H9 (cell line): ENCODE measurements around the gene SPEG. TPM values are rescaled to one million over a fixed set of nuclear protein-coding genes. Genes with fewer than 3 reads are reported as not detected.
A peak's percentile ranks its signal among the peaks of the same experiment; 100 is the strongest.

Experiments
- DNase-seq: peaks from one replicate; pipeline ENCODE4 v3.0.0-alpha.2; 2017
- H2AFZ ChIP-seq: one replicate; pipeline ENCODE4 v1.6.1; 2013; ENCODE audit warnings: mild to moderate bottlenecking, low read length, control low read depth, moderate library complexity
- H2AK5ac ChIP-seq: 2 replicates; pipeline ENCODE4 v1.6.1; 2013; ENCODE audit warnings: low read length, control low read depth, mixed read lengths; ENCODE audit not compliant: insufficient read length
- H2BK120ac ChIP-seq: one replicate; pipeline ENCODE4 v1.6.1; 2013; ENCODE audit warnings: low read depth, mild to moderate bottlenecking, low read length, control low read depth, inconsistent platforms; ENCODE audit not compliant: poor library complexity, severe bottlenecking
- H2BK12ac ChIP-seq: 2 replicates; pipeline ENCODE4 v1.6.1; 2013; ENCODE audit warnings: low read length, control low read depth, mixed read lengths, low read depth; ENCODE audit not compliant: insufficient read length
- H2BK15ac ChIP-seq: 2 replicates; pipeline ENCODE4 v1.6.1; 2013; ENCODE audit warnings: low read depth, low read length, control low read depth
- H2BK20ac ChIP-seq: one replicate; pipeline ENCODE4 v1.6.1; 2013; ENCODE audit warnings: low read depth, mild to moderate bottlenecking, low read length, control low read depth, inconsistent platforms; ENCODE audit not compliant: poor library complexity, severe bottlenecking
- H2BK5ac ChIP-seq: 2 replicates; pipeline ENCODE4 v1.6.1; 2013; ENCODE audit warnings: low read length, control low read depth, mixed read lengths; ENCODE audit not compliant: insufficient read length
- H3K14ac ChIP-seq: 2 replicates; pipeline ENCODE4 v1.6.1; 2013; ENCODE audit warnings: low read length, control low read depth; ENCODE audit not compliant: insufficient read depth
- H3K18ac ChIP-seq: 2 replicates; pipeline ENCODE4 v1.6.1; 2013; ENCODE audit warnings: low read depth, mild to moderate bottlenecking, mixed read lengths, low read length, control low read depth; ENCODE audit not compliant: insufficient read length
- H3K23ac ChIP-seq: 2 replicates; pipeline ENCODE4 v1.6.1; 2013; ENCODE audit warnings: low read length, control low read depth, mixed read lengths, low read depth; ENCODE audit not compliant: insufficient read length
- H3K23me2 ChIP-seq: 2 replicates; pipeline ENCODE4 v1.6.1; 2013; ENCODE audit warnings: low read depth, mild to moderate bottlenecking, mixed read lengths, low read length, control low read depth; ENCODE audit not compliant: insufficient read length, poor library complexity, severe bottlenecking
- H3K27ac ChIP-seq: 2 replicates; pipeline ENCODE4 v1.5.1; 2013; ENCODE audit warnings: low read length, control low read depth, mixed read lengths, low read depth; ENCODE audit not compliant: insufficient read length
- H3K27me3 ChIP-seq: 2 replicates; pipeline ENCODE4 v1.6.1; 2013; ENCODE audit warnings: low read length, control low read depth, inconsistent platforms; ENCODE audit not compliant: insufficient read depth
- H3K4ac ChIP-seq: 2 replicates; pipeline ENCODE4 v1.6.1; 2013; ENCODE audit warnings: low read depth, mild to moderate bottlenecking, control low read depth, inconsistent platforms, low read length, moderate library complexity
- H3K4me1 ChIP-seq: 2 replicates; pipeline ENCODE4 v1.6.1; 2013; ENCODE audit warnings: low read length, control low read depth, inconsistent platforms; ENCODE audit not compliant: insufficient read depth
- H3K4me2 ChIP-seq: 2 replicates; pipeline ENCODE4 v1.6.1; 2013; ENCODE audit warnings: low read length, control low read depth, mixed read lengths; ENCODE audit not compliant: insufficient read length, insufficient read depth
- H3K56ac ChIP-seq: 2 replicates; pipeline ENCODE4 v1.6.1; 2013; ENCODE audit warnings: low read depth, mild to moderate bottlenecking, mixed read lengths, low read length, control low read depth; ENCODE audit not compliant: insufficient read length
- H3K79me1 ChIP-seq: 2 replicates; pipeline ENCODE4 v1.6.1; 2013; ENCODE audit warnings: low read depth, mild to moderate bottlenecking, moderate library complexity, low read length, control low read depth, inconsistent platforms; ENCODE audit not compliant: insufficient read depth, poor library complexity, severe bottlenecking
- H3K79me2 ChIP-seq: 2 replicates; pipeline ENCODE4 v1.6.1; 2013; ENCODE audit warnings: low read length, control low read depth, inconsistent platforms; ENCODE audit not compliant: insufficient read depth
- H3K9ac ChIP-seq: 2 replicates; pipeline ENCODE4 v1.6.1; 2013; ENCODE audit warnings: low read length, control low read depth, mixed read lengths; ENCODE audit not compliant: insufficient read length; ENCODE audit errors: extremely low read depth
- H3K9me3 ChIP-seq: one replicate; pipeline ENCODE4 v1.6.1; 2013; ENCODE audit warnings: low read depth, low read length, inconsistent platforms; ENCODE audit not compliant: control insufficient read depth
- H3T11ph ChIP-seq: one replicate; pipeline ENCODE4 v1.6.1; 2013; ENCODE audit warnings: mild to moderate bottlenecking, low read length, control low read depth, inconsistent platforms
- H4K20me1 ChIP-seq: one replicate; pipeline ENCODE4 v1.6.1; 2013; ENCODE audit not compliant: control insufficient read depth, insufficient read length, insufficient read depth
- H4K5ac ChIP-seq: 2 replicates; pipeline ENCODE4 v1.6.1; 2013; ENCODE audit warnings: low read depth, mild to moderate bottlenecking, mixed read lengths, low read length, control low read depth; ENCODE audit not compliant: insufficient read length
- H4K8ac ChIP-seq: replicated peaks from 2 replicates; pipeline ENCODE4 v1.6.1; 2013; ENCODE audit warnings: low read length, control low read depth, mixed read lengths, low read depth; ENCODE audit not compliant: insufficient read length
- H4K91ac ChIP-seq: 2 replicates; pipeline ENCODE4 v1.6.1; 2013; ENCODE audit warnings: low read depth, mild to moderate bottlenecking, moderate library complexity, mixed read lengths, low read length, control low read depth; ENCODE audit not compliant: insufficient read length
- H3K27ac Mint-ChIP-seq, 3 experiments: 2 replicates in 2 of 3; 3 replicates in 1 of 3; pipeline ENCODE4 v1.8.0; 2020 to 2021; ENCODE audit warnings: mixed read lengths in 3 of 3, mild to moderate bottlenecking in 1 of 3, moderate library complexity in 1 of 3
- H3K27me3 Mint-ChIP-seq: 2 replicates; pipeline ENCODE4 v1.8.0; 2021; ENCODE audit warnings: low read depth, mild to moderate bottlenecking, moderate library complexity, mixed read lengths
- H3K36me3 Mint-ChIP-seq, 3 experiments: 2 replicates in 2 of 3; 3 replicates in 1 of 3; pipeline ENCODE4 v1.8.0; 2020 to 2021; ENCODE audit warnings: low read depth in 3 of 3, mixed read lengths in 3 of 3; ENCODE audit not compliant: insufficient read depth in 1 of 3
- H3K4me1 Mint-ChIP-seq, 2 experiments: 2 replicates each; pipeline ENCODE4 v1.8.0; 2020; ENCODE audit warnings: mixed read lengths in 2 of 2
- H3K4me3 Mint-ChIP-seq, 2 experiments: 2 replicates in 1 of 2; 3 replicates in 1 of 2; pipeline ENCODE4 v1.8.0; 2020 to 2021; ENCODE audit warnings: mild to moderate bottlenecking in 2 of 2, mixed read lengths in 2 of 2, moderate library complexity in 1 of 2
- H3K9me3 Mint-ChIP-seq, 2 experiments: 2 replicates in 1 of 2; 3 replicates in 1 of 2; pipeline ENCODE4 v1.8.0; 2020; ENCODE audit warnings: mild to moderate bottlenecking in 2 of 2, mixed read lengths in 2 of 2, moderate library complexity in 1 of 2
- WGBS: extraction: QIAGEN DNeasy Blood & Tissue Kit; methylation state at CpG from one replicate; pipeline ENCODE4 v1.1.7; 2013; ENCODE audit warnings: missing lambda C conversion rate, low lambda C conversion rate, mixed read lengths; ENCODE audit not compliant: insufficient read length; ENCODE audit errors: extremely low coverage; 5-methylcytosine and 5-hydroxymethylcytosine counted together
- total RNA-seq: library from RNA; stranded (reverse); gene quantifications from 2 replicates; pipeline ENCODE4 v1.2.1, GENCODE V29; 2021
- TF ChIP-seq, protein P1 (sequence below): fragments of 200-600 bp; sonication (generic); conservative IDR thresholded peaks from 3 replicates; pipeline ENCODE4 v1.8.0; 2021; ENCODE audit warnings: antibody characterized with exemption, mild to moderate bottlenecking

SPEG gene
- total RNA-seq, 1 experiment from 2014 or later, result 23.7 TPM

DNA sequence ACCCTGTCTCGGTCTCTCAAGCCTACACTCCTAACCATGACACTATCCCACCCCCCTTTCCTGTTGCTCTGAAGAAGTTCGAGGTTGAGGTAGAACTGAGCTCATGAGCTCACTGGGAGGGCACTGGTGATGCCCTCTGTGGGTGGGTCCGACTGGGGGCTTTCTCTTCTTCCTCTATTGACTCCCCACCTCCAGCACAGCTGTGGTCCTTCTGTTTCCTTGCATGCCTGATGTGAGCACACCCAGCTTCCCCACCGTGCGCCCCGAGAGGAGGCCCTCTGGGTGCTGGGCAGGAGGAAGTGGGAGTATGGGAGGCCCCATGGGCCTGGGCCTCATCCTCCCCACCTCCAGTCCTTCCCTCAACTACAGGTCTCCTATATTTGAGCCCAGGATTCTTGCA, 20.9 kb downstream of the SPEG start:
- H3K4ac ChIP-seq, result no peak overlapping the region
- no peak for DNase-seq
- no peak overlapping the region for H3K4me2 ChIP-seq
- Mint-ChIP-seq H3K9me3 (no peaks in the 10 kb centered on the region; a peak in 1 of 5 replicates), H3K4me1 (peaks cover 38 to 40% of the 10 kb centered on the region in 2 experiments), H3K4me3 (no peak overlapping the region), H3K36me3 (peaks cover 0 to 3% (median 0%) of the 10 kb centered on the region in 3 experiments; a peak in 2 of 7 replicates), H3K27ac (peak overlapping the region in 1 of 3 experiments; percentile 87; a peak in 1 of 7 replicates), H3K27me3 (peaks cover 14% of the 10 kb centered on the region)
- no peak overlapping the region for H3K23ac ChIP-seq
- no peak overlapping the region for H2AFZ ChIP-seq
- H3K23me2 ChIP-seq, result no peaks in the 10 kb centered on the region
- no peak overlapping the region for H4K8ac ChIP-seq
- H3K79me2 ChIP-seq, result no peaks in the 10 kb centered on the region
- H3K4me1 ChIP-seq, result no peaks in the 10 kb centered on the region; the same call in 1 of the 2 replicates
- H3K14ac ChIP-seq, result no peak overlapping the region
- H3K9me3 ChIP-seq, result no peaks in the 10 kb centered on the region
- no peak overlapping the region for H2BK15ac ChIP-seq
- no CpG with 5 or more reads among the region's 6 CpGs for WGBS
- no peaks in the 10 kb centered on the region for H3K79me1 ChIP-seq
- H4K5ac ChIP-seq, result no peak overlapping the region
- no peak overlapping the region for H3K18ac ChIP-seq
- no peak overlapping the region for H2AK5ac ChIP-seq
- H3T11ph ChIP-seq, result no peak overlapping the region
- H3K27ac ChIP-seq, result no peak overlapping the region
- H2BK20ac ChIP-seq, result no peak overlapping the region
- no peak overlapping the region for H3K56ac ChIP-seq
- no peak overlapping the region for H2BK5ac ChIP-seq
- H3K9ac ChIP-seq, result no peak overlapping the region
- H2BK12ac ChIP-seq, result no peak overlapping the region
- H4K91ac ChIP-seq, result no peak overlapping the region
- no peaks in the 10 kb centered on the region for H3K27me3 ChIP-seq
- no peak overlapping the region for H2BK120ac ChIP-seq
- TF ChIP-seq, protein P1, sequence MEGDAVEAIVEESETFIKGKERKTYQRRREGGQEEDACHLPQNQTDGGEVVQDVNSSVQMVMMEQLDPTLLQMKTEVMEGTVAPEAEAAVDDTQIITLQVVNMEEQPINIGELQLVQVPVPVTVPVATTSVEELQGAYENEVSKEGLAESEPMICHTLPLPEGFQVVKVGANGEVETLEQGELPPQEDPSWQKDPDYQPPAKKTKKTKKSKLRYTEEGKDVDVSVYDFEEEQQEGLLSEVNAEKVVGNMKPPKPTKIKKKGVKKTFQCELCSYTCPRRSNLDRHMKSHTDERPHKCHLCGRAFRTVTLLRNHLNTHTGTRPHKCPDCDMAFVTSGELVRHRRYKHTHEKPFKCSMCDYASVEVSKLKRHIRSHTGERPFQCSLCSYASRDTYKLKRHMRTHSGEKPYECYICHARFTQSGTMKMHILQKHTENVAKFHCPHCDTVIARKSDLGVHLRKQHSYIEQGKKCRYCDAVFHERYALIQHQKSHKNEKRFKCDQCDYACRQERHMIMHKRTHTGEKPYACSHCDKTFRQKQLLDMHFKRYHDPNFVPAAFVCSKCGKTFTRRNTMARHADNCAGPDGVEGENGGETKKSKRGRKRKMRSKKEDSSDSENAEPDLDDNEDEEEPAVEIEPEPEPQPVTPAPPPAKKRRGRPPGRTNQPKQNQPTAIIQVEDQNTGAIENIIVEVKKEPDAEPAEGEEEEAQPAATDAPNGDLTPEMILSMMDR, result no peak
- no peaks in the 10 kb centered on the region for H4K20me1 ChIP-seq
